GM23338 (cell line): ENCODE results near the gene PLXND1. TPM values are rescaled to one million over a fixed set of nuclear protein-coding genes. Genes with fewer than 3 reads are reported as not detected.

Experiments used
- ATAC-seq: fragments of 200-7000 bp; cut with Tn5 transposase; 3 replicates; pipeline ENCODE4 v1.9.1; 2020
- DNase-seq: peaks from one replicate; pipeline ENCODE4 v3.0.0-alpha.2; 2015; ENCODE audit warnings: low spot score
- H2AFZ ChIP-seq: fragments of 200-600 bp; sonication (generic); 2 replicates; pipeline ENCODE4 v1.8.0; 2016; ENCODE audit warnings: antibody characterized with exemption, mild to moderate bottlenecking, moderate library complexity
- H3F3A ChIP-seq: fragments of 200-600 bp; sonication (generic); replicated peaks from 2 replicates; pipeline ENCODE4 v1.8.0; 2017; ENCODE audit warnings: antibody characterized with exemption, mixed run types, low read depth
- H3K27ac ChIP-seq: fragments of 200-600 bp; sonication (generic); 2 replicates; pipeline ENCODE4 v1.6.1; 2016; ENCODE audit warnings: low read depth
- H3K27me3 ChIP-seq: fragments of 200-600 bp; sonication (generic); 2 replicates; pipeline ENCODE4 v1.8.0; 2016; ENCODE audit warnings: mild to moderate bottlenecking, mixed run types, moderate library complexity; ENCODE audit not compliant: insufficient read depth
- H3K36me3 ChIP-seq: fragments of 200-600 bp; sonication (generic); 2 replicates; pipeline ENCODE4 v1.8.0; 2016; ENCODE audit warnings: mild to moderate bottlenecking; ENCODE audit not compliant: insufficient read depth
- H3K4me1 ChIP-seq: fragments of 200-600 bp; sonication (generic); 2 replicates; pipeline ENCODE4 v1.8.0; 2016; ENCODE audit warnings: mild to moderate bottlenecking, moderate library complexity; ENCODE audit not compliant: insufficient read depth
- H3K4me2 ChIP-seq: fragments of 200-600 bp; sonication (generic); 2 replicates; pipeline ENCODE4 v1.7.1; 2017; ENCODE audit warnings: mixed run types
- H3K4me3 ChIP-seq: fragments of 200-600 bp; sonication (generic); 2 replicates; pipeline ENCODE4 v1.6.1; 2016; ENCODE audit warnings: mixed run types
- H3K79me2 ChIP-seq: fragments of 200-600 bp; sonication (generic); replicated peaks from 2 replicates; pipeline ENCODE4 v1.8.0; 2017; ENCODE audit warnings: mild to moderate bottlenecking; ENCODE audit not compliant: insufficient read depth
- H3K9me2 ChIP-seq: fragments of 200-600 bp; sonication (generic); 2 replicates; pipeline ENCODE4 v1.8.0; 2017; ENCODE audit not compliant: insufficient read depth
- H4K20me1 ChIP-seq: fragments of 200-600 bp; sonication (generic); replicated peaks from 2 replicates; pipeline ENCODE4 v1.8.0; 2017; ENCODE audit warnings: mild to moderate bottlenecking; ENCODE audit not compliant: insufficient read depth
- H3K27ac Mint-ChIP-seq: 2 replicates; pipeline ENCODE4 v1.8.0; 2020; ENCODE audit warnings: inconsistent platforms, mild to moderate bottlenecking, moderate library complexity, mixed read lengths
- H3K27me3 Mint-ChIP-seq: 3 replicates; pipeline ENCODE4 v1.8.0; 2022; ENCODE audit warnings: low read depth, mild to moderate bottlenecking, moderate library complexity, mixed read lengths, inconsistent platforms; ENCODE audit not compliant: insufficient read depth, poor library complexity
- H3K36me3 Mint-ChIP-seq: 3 replicates; pipeline ENCODE4 v1.8.0; 2021; ENCODE audit warnings: low read depth, mild to moderate bottlenecking, inconsistent platforms, moderate library complexity, mixed read lengths
- H3K4me1 Mint-ChIP-seq: 3 replicates; pipeline ENCODE4 v1.8.0; 2020; ENCODE audit warnings: mild to moderate bottlenecking, inconsistent platforms, mixed read lengths
- H3K4me3 Mint-ChIP-seq: 3 replicates; pipeline ENCODE4 v1.8.0; 2021; ENCODE audit warnings: moderate library complexity, mild to moderate bottlenecking, inconsistent platforms, mixed read lengths
- H3K9me3 Mint-ChIP-seq: 3 replicates; pipeline ENCODE4 v1.8.0; 2020; ENCODE audit warnings: moderate library complexity, mild to moderate bottlenecking, inconsistent platforms, mixed read lengths
- CREB1 ChIP-seq: fragments of 250-450 bp; sonication (Bioruptor Pico); IDR thresholded peaks from 2 replicates; pipeline ENCODE4 v1.5.0; 2020; ENCODE audit warnings: low read depth, mild to moderate bottlenecking, moderate library complexity
- CTCF ChIP-seq, 2 experiments: fragments of 200-600 bp in 1 of 2; sonication (generic) in 1 of 2; conservative IDR thresholded peaks; 2 replicates each; pipeline versions ENCODE4 v1.5.1 to v1.6.1; 2016 to 2017; ENCODE audit warnings: antibody characterized with exemption in 2 of 2, low read depth in 2 of 2, mild to moderate bottlenecking in 2 of 2, moderate library complexity in 1 of 2
- EZH2 ChIP-seq: fragments of 200-600 bp; sonication (generic); IDR thresholded peaks from one replicate; pipeline ENCODE4 v1.8.0; 2017; ENCODE audit warnings: antibody characterized with exemption, mild to moderate bottlenecking, low read depth; ENCODE audit not compliant: unreplicated experiment
- EZH2phosphoT487 ChIP-seq: fragments of 200-600 bp; sonication (generic); IDR thresholded peaks from one replicate; pipeline ENCODE4 v1.8.1; 2018; ENCODE audit warnings: antibody characterized with exemption; ENCODE audit not compliant: unreplicated experiment
- JUNB ChIP-seq: IDR thresholded peaks from one replicate; pipeline ENCODE4 v1.6.1; 2016; ENCODE audit warnings: antibody characterized with exemption; ENCODE audit not compliant: unreplicated experiment
- NANOG ChIP-seq: IDR thresholded peaks from 2 replicates; pipeline ENCODE4 v1.6.1; 2016; ENCODE audit warnings: antibody characterized with exemption, borderline replicate concordance
- POLR2AphosphoS5 ChIP-seq: IDR thresholded peaks from 2 replicates; pipeline ENCODE4 v1.6.1; 2016; ENCODE audit warnings: antibody characterized with exemption, low read depth
- STAT1 ChIP-seq: IDR thresholded peaks from one replicate; pipeline ENCODE4 v1.6.1; 2016; ENCODE audit warnings: antibody characterized with exemption; ENCODE audit not compliant: unreplicated experiment
- ZNF114 ChIP-seq: fragments of 250-450 bp; sonication (Bioruptor Pico); IDR thresholded peaks from 2 replicates; pipeline ENCODE4 v1.5.0; 2020; ENCODE audit warnings: mild to moderate bottlenecking, moderate library complexity
- ZNF331 ChIP-seq: fragments of 250-450 bp; sonication (Bioruptor Pico); IDR thresholded peaks from 2 replicates; pipeline ENCODE4 v1.5.0; 2020; ENCODE audit warnings: low read depth, mild to moderate bottlenecking, moderate library complexity
- polyA plus RNA-seq: library from polyadenylated mRNA; unstranded; fragments of >200 nt; fragmentation: Nextera tagmentation; extraction: Ambion mirVana; gene quantifications from 2 replicates; pipeline ENCODE4 v1.2.1, GENCODE V29; 2016
- total RNA-seq: library from RNA; depleted of rRNA; stranded (reverse); fragments of >200 nt; shearing (Covaris generic); gene quantifications from 2 replicates; pipeline ENCODE4 v1.2.3, GENCODE V29; 2014
- TF ChIP-seq, protein P1 (sequence below): IDR thresholded peaks from one replicate; pipeline ENCODE4 v1.6.1; 2018; ENCODE audit warnings: antibody characterized with exemption; ENCODE audit not compliant: unreplicated experiment
- TF ChIP-seq, protein P2 (sequence below): fragments of 250-450 bp; sonication (Bioruptor Pico); IDR thresholded peaks from 2 replicates; pipeline ENCODE4 v1.5.0; 2020; ENCODE audit warnings: mild to moderate bottlenecking, moderate library complexity
- TF ChIP-seq, protein P3 (sequence below): IDR thresholded peaks from 2 replicates; pipeline ENCODE4 v1.6.1; 2016; ENCODE audit warnings: antibody characterized with exemption

Gene PLXND1
- total and polyA plus RNA-seq, 2 experiments from 2014 or later, result 13.3 to 60.4 TPM

GRCh38 chr3:129620828-129621559 lies 14.5 kb upstream of the PLXND1 start:
- Histone ChIP-seq H3K4me2 (no peak overlapping the region), H4K20me1 (no peaks in the 10 kb centered on the region), H3K4me1 (peaks cover 8% of the 10 kb centered on the region), H3K36me3 (no peaks in the 10 kb centered on the region), H3K79me2 (no peaks in the 10 kb centered on the region), H3K27me3 (no peaks in the 10 kb centered on the region), H3K27ac (no peak overlapping the region), H2AFZ (no peak overlapping the region), H3K9me2 (no peaks in the 10 kb centered on the region), H3F3A (peaks cover under 1% of the 10 kb centered on the region; the same call in 1 of the 2 replicates), H3K4me3 (no peak overlapping the region)
- Mint-ChIP-seq H3K4me3 (no peak overlapping the region), H3K4me1 (peaks cover 27% of the 10 kb centered on the region), H3K36me3 (no peaks in the 10 kb centered on the region), H3K9me3 (no peaks in the 10 kb centered on the region; the same call in 2 of the 3 replicates), H3K27ac (no peak overlapping the region), H3K27me3 (peaks cover 13% of the 10 kb centered on the region)
- no peak for TF ChIP-seq CREB1 (CRISPR knock-in tag)
- TF ChIP-seq, protein P1, sequence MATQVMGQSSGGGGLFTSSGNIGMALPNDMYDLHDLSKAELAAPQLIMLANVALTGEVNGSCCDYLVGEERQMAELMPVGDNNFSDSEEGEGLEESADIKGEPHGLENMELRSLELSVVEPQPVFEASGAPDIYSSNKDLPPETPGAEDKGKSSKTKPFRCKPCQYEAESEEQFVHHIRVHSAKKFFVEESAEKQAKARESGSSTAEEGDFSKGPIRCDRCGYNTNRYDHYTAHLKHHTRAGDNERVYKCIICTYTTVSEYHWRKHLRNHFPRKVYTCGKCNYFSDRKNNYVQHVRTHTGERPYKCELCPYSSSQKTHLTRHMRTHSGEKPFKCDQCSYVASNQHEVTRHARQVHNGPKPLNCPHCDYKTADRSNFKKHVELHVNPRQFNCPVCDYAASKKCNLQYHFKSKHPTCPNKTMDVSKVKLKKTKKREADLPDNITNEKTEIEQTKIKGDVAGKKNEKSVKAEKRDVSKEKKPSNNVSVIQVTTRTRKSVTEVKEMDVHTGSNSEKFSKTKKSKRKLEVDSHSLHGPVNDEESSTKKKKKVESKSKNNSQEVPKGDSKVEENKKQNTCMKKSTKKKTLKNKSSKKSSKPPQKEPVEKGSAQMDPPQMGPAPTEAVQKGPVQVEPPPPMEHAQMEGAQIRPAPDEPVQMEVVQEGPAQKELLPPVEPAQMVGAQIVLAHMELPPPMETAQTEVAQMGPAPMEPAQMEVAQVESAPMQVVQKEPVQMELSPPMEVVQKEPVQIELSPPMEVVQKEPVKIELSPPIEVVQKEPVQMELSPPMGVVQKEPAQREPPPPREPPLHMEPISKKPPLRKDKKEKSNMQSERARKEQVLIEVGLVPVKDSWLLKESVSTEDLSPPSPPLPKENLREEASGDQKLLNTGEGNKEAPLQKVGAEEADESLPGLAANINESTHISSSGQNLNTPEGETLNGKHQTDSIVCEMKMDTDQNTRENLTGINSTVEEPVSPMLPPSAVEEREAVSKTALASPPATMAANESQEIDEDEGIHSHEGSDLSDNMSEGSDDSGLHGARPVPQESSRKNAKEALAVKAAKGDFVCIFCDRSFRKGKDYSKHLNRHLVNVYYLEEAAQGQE, result no peak
- TF ChIP-seq, protein P2, sequence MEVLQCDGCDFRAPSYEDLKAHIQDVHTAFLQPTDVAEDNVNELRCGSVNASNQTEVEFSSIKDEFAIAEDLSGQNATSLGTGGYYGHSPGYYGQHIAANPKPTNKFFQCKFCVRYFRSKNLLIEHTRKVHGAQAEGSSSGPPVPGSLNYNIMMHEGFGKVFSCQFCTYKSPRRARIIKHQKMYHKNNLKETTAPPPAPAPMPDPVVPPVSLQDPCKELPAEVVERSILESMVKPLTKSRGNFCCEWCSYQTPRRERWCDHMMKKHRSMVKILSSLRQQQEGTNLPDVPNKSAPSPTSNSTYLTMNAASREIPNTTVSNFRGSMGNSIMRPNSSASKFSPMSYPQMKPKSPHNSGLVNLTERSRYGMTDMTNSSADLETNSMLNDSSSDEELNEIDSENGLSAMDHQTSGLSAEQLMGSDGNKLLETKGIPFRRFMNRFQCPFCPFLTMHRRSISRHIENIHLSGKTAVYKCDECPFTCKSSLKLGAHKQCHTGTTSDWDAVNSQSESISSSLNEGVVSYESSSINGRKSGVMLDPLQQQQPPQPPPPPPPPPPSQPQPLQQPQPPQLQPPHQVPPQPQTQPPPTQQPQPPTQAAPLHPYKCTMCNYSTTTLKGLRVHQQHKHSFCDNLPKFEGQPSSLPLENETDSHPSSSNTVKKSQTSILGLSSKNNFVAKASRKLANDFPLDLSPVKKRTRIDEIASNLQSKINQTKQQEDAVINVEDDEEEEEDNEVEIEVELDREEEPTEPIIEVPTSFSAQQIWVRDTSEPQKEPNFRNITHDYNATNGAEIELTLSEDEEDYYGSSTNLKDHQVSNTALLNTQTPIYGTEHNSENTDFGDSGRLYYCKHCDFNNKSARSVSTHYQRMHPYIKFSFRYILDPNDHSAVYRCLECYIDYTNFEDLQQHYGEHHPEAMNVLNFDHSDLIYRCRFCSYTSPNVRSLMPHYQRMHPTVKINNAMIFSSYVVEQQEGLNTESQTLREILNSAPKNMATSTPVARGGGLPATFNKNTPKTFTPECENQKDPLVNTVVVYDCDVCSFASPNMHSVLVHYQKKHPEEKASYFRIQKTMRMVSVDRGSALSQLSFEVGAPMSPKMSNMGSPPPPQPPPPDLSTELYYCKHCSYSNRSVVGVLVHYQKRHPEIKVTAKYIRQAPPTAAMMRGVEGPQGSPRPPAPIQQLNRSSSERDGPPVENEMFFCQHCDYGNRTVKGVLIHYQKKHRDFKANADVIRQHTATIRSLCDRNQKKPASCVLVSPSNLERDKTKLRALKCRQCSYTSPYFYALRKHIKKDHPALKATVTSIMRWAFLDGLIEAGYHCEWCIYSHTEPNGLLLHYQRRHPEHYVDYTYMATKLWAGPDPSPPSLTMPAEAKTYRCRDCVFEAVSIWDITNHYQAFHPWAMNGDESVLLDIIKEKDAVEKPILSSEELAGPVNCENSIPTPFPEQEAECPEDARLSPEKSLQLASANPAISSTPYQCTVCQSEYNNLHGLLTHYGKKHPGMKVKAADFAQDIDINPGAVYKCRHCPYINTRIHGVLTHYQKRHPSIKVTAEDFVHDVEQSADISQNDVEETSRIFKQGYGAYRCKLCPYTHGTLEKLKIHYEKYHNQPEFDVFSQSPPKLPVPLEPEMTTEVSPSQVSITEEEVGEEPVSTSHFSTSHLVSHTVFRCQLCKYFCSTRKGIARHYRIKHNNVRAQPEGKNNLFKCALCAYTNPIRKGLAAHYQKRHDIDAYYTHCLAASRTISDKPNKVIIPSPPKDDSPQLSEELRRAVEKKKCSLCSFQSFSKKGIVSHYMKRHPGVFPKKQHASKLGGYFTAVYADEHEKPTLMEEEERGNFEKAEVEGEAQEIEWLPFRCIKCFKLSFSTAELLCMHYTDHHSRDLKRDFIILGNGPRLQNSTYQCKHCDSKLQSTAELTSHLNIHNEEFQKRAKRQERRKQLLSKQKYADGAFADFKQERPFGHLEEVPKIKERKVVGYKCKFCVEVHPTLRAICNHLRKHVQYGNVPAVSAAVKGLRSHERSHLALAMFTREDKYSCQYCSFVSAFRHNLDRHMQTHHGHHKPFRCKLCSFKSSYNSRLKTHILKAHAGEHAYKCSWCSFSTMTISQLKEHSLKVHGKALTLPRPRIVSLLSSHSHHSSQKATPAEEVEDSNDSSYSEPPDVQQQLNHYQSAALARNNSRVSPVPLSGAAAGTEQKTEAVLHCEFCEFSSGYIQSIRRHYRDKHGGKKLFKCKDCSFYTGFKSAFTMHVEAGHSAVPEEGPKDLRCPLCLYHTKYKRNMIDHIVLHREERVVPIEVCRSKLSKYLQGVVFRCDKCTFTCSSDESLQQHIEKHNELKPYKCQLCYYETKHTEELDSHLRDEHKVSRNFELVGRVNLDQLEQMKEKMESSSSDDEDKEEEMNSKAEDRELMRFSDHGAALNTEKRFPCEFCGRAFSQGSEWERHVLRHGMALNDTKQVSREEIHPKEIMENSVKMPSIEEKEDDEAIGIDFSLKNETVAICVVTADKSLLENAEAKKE (CRISPR knock-in tag), result no peak
- TF ChIP-seq POLR2AphosphoS5, result no peak
- no peak for TF ChIP-seq EZH2
- no peak for TF ChIP-seq STAT1
- TF ChIP-seq JUNB, result no peak
- TF ChIP-seq EZH2phosphoT487, result no peak
- TF ChIP-seq, protein P3, sequence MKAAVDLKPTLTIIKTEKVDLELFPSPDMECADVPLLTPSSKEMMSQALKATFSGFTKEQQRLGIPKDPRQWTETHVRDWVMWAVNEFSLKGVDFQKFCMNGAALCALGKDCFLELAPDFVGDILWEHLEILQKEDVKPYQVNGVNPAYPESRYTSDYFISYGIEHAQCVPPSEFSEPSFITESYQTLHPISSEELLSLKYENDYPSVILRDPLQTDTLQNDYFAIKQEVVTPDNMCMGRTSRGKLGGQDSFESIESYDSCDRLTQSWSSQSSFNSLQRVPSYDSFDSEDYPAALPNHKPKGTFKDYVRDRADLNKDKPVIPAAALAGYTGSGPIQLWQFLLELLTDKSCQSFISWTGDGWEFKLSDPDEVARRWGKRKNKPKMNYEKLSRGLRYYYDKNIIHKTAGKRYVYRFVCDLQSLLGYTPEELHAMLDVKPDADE, result no peak
- TF ChIP-seq ZNF331 (CRISPR knock-in tag), result no peak
- no peak for TF ChIP-seq NANOG
- TF ChIP-seq CTCF (conservative IDR thresholded peaks at IDR 0.05; ENCODE audit: low read depth in 2 of 2), result no peak
- TF ChIP-seq ZNF114 (CRISPR knock-in tag), result no peak
- ATAC-seq (no peak), DNase-seq (no peak)
